ENCODE results near the gene LILRB2. TPM values are rescaled to one million over a fixed set of nuclear protein-coding genes. Genes with fewer than 3 reads are reported as not detected.
A peak's percentile ranks its signal among the peaks of the same experiment; 100 is the strongest.

Gene LILRB2
- total and polyA plus RNA-seq, 9 of the 15 experiments (the other 6 are each of a cell fraction or from before 2014, with no cell fraction given) = not detected

DNA sequence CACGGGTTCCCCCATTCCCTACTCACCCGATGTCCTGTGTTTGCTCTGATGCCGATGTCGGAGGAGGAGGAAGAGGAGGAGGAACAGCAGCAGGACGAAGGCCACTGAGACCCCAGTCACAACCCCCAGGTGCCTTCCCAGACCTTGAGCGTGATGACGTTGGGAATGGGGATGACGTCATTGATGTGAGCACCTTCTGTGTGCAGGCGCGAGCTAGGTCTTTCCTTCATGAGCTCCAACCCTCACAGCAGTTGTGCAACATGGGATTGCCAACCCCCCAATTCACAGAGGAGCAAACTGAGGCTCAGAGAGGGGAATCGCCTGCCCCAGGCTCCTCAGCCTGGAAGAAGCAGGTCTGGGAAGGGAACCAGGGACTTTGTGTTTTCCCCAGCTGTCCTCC lies 28.1 kb downstream of the LILRB2 start (continued):
- TF ChIP-seq ATF1 (CRISPR knock-in tag; IDR thresholded peaks at IDR 0.05) (no peak; the same call in 1 of the 2 replicates), ATF1 (tag; IDR thresholded peaks at IDR 0.05) (peak; percentile 88), JUNB (CRISPR knock-in tag; conservative IDR thresholded peaks at IDR 0.05) (peak; percentile 79), JUND (IDR thresholded peaks at IDR 0.05; ENCODE audit: borderline replicate concordance, low read depth, low read length) (peak; percentile 76), JUND (tag; IDR thresholded peaks at IDR 0.05; ENCODE audit: borderline replicate concordance, low read depth, low read length) (peak; percentile 61; the same call in 1 of the 3 replicates)
- TF ChIP-seq, protein P1, sequence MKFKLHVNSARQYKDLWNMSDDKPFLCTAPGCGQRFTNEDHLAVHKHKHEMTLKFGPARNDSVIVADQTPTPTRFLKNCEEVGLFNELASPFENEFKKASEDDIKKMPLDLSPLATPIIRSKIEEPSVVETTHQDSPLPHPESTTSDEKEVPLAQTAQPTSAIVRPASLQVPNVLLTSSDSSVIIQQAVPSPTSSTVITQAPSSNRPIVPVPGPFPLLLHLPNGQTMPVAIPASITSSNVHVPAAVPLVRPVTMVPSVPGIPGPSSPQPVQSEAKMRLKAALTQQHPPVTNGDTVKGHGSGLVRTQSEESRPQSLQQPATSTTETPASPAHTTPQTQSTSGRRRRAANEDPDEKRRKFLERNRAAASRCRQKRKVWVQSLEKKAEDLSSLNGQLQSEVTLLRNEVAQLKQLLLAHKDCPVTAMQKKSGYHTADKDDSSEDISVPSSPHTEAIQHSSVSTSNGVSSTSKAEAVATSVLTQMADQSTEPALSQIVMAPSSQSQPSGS (CRISPR knock-in tag; IDR thresholded peaks at IDR 0.05) = peak; percentile 84; the same call in 1 of the 2 replicates
- TF ChIP-seq, protein P2, sequence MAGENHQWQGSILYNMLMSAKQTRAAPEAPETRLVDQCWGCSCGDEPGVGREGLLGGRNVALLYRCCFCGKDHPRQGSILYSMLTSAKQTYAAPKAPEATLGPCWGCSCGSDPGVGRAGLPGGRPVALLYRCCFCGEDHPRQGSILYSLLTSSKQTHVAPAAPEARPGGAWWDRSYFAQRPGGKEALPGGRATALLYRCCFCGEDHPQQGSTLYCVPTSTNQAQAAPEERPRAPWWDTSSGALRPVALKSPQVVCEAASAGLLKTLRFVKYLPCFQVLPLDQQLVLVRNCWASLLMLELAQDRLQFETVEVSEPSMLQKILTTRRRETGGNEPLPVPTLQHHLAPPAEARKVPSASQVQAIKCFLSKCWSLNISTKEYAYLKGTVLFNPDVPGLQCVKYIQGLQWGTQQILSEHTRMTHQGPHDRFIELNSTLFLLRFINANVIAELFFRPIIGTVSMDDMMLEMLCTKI (IDR thresholded peaks at IDR 0.05; ENCODE audit: partially characterized antibody) = no peak

DNA sequence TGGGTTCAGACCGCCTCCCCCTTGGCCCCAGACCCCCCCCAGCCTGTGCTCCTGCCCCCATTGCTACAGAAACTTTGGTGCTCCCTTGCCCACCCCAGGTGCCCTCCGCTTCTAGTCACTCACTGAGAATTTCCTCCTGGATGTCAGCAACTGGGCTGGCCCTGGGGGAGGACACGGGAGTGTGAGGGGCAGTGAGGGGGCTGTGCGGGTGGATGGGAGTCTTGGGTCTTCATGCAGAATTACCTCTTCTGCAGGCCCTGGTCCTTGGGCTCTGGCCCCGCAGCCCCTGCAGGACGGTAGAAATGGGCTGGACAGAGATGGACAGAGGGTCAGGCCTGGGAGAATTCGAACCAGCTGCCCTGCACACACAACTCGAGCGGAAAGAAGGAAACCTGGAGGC lies 28.7 kb downstream of the LILRB2 start:
- H3K36me3 ChIP-seq (ENCODE audit: control insufficient read depth, insufficient read depth, low read length) = no peaks in the 10 kb centered on the region
- peaks cover 46 to 66% of the 10 kb centered on the region in 2 experiments for H3K27me3 ChIP-seq (ENCODE audit: control insufficient read depth in 2 of 2, insufficient read depth in 2 of 2, low read length in 2 of 2)
- H3K79me2 ChIP-seq (ENCODE audit: control insufficient read depth, insufficient read depth, low read length) = no peaks in the 10 kb centered on the region
- H3K9me3 ChIP-seq (replicated peaks; ENCODE audit: control insufficient read depth, insufficient read depth, low read depth, low read length) = no peaks in the 10 kb centered on the region
- BruUV-seq (replicated peaks) = no TSS peak
- WGBS (ENCODE audit: insufficient coverage, low coverage, missing lambda C conversion rate) = 3% methylated on average over 9 of the region's 9 CpGs
- H3K27ac ChIP-seq (ENCODE audit: extremely low read depth, low read depth, low read length) = no peak overlapping the region
- CTCF ChIA-PET (ENCODE audit: low intra/inter-chr PET ratio) = no interaction called here
- no peak for ATAC-seq
- POLR2A ChIA-PET = interaction anchor here (0.7 kb wide), 1 partner anchor 426 kb away, joined by 3 read pairs; no protein-coding TSS in a partner anchor
- in situ Hi-C loops (cut with MboI) (no loop called here), intact Hi-C loops (cut with micrococcal nuclease) (no loop called here)
- no peak overlapping the region for H2AFZ ChIP-seq (ENCODE audit: low read depth, low read length)
- no peaks in the 10 kb centered on the region; a peak in 2 of 5 replicates for H3K4me1 ChIP-seq (replicated peaks in 1 of 2; ENCODE audit: control insufficient read depth in 2 of 2, insufficient read depth in 2 of 2, low read length in 2 of 2)
- peaks cover 11% of the 10 kb centered on the region for H4K20me1 ChIP-seq (replicated peaks; ENCODE audit: control insufficient read depth, insufficient read depth, low read length)
- no peak overlapping the region for H3K4me2 ChIP-seq (ENCODE audit: insufficient read depth, low read length)
- no peaks in the 10 kb centered on the region for H3K9me1 ChIP-seq (ENCODE audit: control insufficient read depth, insufficient read depth, low read length)
- peak overlapping the region in 1 of 2 experiments; percentile 35; a peak in 1 of 4 replicates for H3K9ac ChIP-seq (ENCODE audit: insufficient read depth in 1 of 2, low read depth in 2 of 2, low read length in 2 of 2)
- FAIRE-seq = no peak
- H3K4me3 ChIP-seq = no peak overlapping the region
- DNase-seq (ENCODE audit: extremely low read depth in 1 of 4, low spot score in 3 of 4) = no peak
- no peak for TF ChIP-seq ZSCAN29 (IDR thresholded peaks at IDR 0.05)
- no peak for TF ChIP-seq ZNF232 (CRISPR knock-in tag; IDR thresholded peaks at IDR 0.05)
- TF ChIP-seq NR2C2 (CRISPR knock-in tag; IDR thresholded peaks at IDR 0.05) = no peak
- no peak for TF ChIP-seq NR2C2 (tag; IDR thresholded peaks at IDR 0.05)
- TF ChIP-seq NFATC3 (IDR thresholded peaks at IDR 0.05) = no peak
- no peak for TF ChIP-seq SIN3B (IDR thresholded peaks at IDR 0.05; ENCODE audit: low read depth)
- no peak for TF ChIP-seq ZNF717 (CRISPR knock-in tag; IDR thresholded peaks at IDR 0.05)
- no peak for TF ChIP-seq ZNF695 (CRISPR knock-in tag; IDR thresholded peaks at IDR 0.05)
- no peak for TF ChIP-seq TSC22D4 (tag; IDR thresholded peaks at IDR 0.05)
- no peak for TF ChIP-seq HLTF (IDR thresholded peaks at IDR 0.05)
- TF ChIP-seq, protein P3, sequence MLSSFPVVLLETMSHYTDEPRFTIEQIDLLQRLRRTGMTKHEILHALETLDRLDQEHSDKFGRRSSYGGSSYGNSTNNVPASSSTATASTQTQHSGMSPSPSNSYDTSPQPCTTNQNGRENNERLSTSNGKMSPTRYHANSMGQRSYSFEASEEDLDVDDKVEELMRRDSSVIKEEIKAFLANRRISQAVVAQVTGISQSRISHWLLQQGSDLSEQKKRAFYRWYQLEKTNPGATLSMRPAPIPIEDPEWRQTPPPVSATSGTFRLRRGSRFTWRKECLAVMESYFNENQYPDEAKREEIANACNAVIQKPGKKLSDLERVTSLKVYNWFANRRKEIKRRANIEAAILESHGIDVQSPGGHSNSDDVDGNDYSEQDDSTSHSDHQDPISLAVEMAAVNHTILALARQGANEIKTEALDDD (IDR thresholded peaks at IDR 0.05) = no peak
- TF ChIP-seq NR2C1 (IDR thresholded peaks at IDR 0.05) = no peak
- TF ChIP-seq NR2C1 (tag; IDR thresholded peaks at IDR 0.05) = no peak
- TF ChIP-seq ZBED1 (IDR thresholded peaks at IDR 0.05) = no peak
- TF ChIP-seq FOXJ3 (CRISPR knock-in tag; IDR thresholded peaks at IDR 0.05) = no peak
